Liver (tissue), 9 donors: Measurements from ENCODE around the gene USP49. TPM values are rescaled to one million over a fixed set of nuclear protein-coding genes. Genes with fewer than 3 reads are reported as not detected.

Source experiments
- DNase-seq: peaks from one replicate; pipeline ENCODE4 v3.0.0-alpha.2; 2017; ENCODE audit warnings: low spot score
- H3K27ac ChIP-seq, 2 donors: one replicate each; pipeline ENCODE4 v1.7.0; 2013; ENCODE audit warnings: inconsistent platforms in 2 of 2, low read length in 2 of 2, control low read depth in 1 of 2, low read depth in 1 of 2, mild to moderate bottlenecking in 1 of 2
- H3K27me3 ChIP-seq, 4 donors: one replicate each; pipeline versions ENCODE4 v1.6.1 to v1.7.0; 2013; ENCODE audit warnings: low read length in 3 of 4, inconsistent platforms in 1 of 4, mild to moderate bottlenecking in 1 of 4, moderate library complexity in 1 of 4; ENCODE audit not compliant: control insufficient read depth in 4 of 4, insufficient read depth in 4 of 4
- H3K36me3 ChIP-seq, 4 donors: one replicate each; pipeline versions ENCODE4 v1.6.1 to v1.7.0; 2013; ENCODE audit warnings: low read length in 3 of 4, mild to moderate bottlenecking in 3 of 4, low read depth in 1 of 4, moderate library complexity in 1 of 4; ENCODE audit not compliant: control insufficient read depth in 4 of 4, insufficient read depth in 3 of 4
- H3K4me1 ChIP-seq, 4 donors: one replicate each; pipeline versions ENCODE4 v1.6.1 to v1.7.0; 2013; ENCODE audit warnings: low read length in 3 of 4, mild to moderate bottlenecking in 3 of 4, moderate library complexity in 1 of 4; ENCODE audit not compliant: control insufficient read depth in 4 of 4, insufficient read depth in 4 of 4
- H3K4me3 ChIP-seq, 3 donors: one replicate each; pipeline versions ENCODE4 v1.6.1 to v1.7.0; 2013; ENCODE audit warnings: low read length in 3 of 3, control low read depth in 1 of 3, low read depth in 1 of 3, mild to moderate bottlenecking in 1 of 3
- H3K9ac ChIP-seq, 2 donors: one replicate each; pipeline ENCODE4 v1.7.0; 2013; ENCODE audit warnings: low read length in 2 of 2, mild to moderate bottlenecking in 2 of 2, moderate library complexity in 2 of 2, control low read depth in 1 of 2, low read depth in 1 of 2
- H3K9me3 ChIP-seq, 4 donors: one replicate each; pipeline versions ENCODE4 v1.6.1 to v1.7.0; 2013; ENCODE audit warnings: low read length in 3 of 4; ENCODE audit not compliant: control insufficient read depth in 4 of 4
- ATF3 ChIP-seq: IDR thresholded peaks from 2 replicates; pipeline ENCODE4 v1.6.1; 2016; ENCODE audit warnings: antibody characterized with exemption
- CTCF ChIP-seq: fragments of 150-350 bp; IDR thresholded peaks from 2 replicates; pipeline ENCODE4 v1.5.1; 2017; ENCODE audit warnings: improper control_type of control experiment, low read depth, low read length; ENCODE audit not compliant: missing input control
- EGR1 ChIP-seq, 2 donors: IDR thresholded peaks; 2 replicates each; pipeline ENCODE4 v1.6.1; 2016 to 2018; ENCODE audit warnings: antibody characterized with exemption in 2 of 2, low read depth in 2 of 2
- FOXA1 ChIP-seq: IDR thresholded peaks from 2 replicates; pipeline ENCODE4 v1.6.1; 2016; ENCODE audit warnings: antibody characterized with exemption
- FOXA2 ChIP-seq: IDR thresholded peaks from 2 replicates; pipeline ENCODE4 v1.6.1; 2016; ENCODE audit warnings: antibody characterized with exemption
- GABPA ChIP-seq, 2 donors: IDR thresholded peaks in 1 of 2; conservative IDR thresholded peaks in 1 of 2; 2 replicates each; pipeline ENCODE4 v1.6.1; 2016; ENCODE audit warnings: antibody characterized with exemption in 2 of 2, mild to moderate bottlenecking in 1 of 2, moderate library complexity in 1 of 2
- HNF4A ChIP-seq, 2 donors: conservative IDR thresholded peaks; 2 replicates each; pipeline ENCODE4 v1.6.1; 2016; ENCODE audit warnings: antibody characterized with exemption in 2 of 2, mild to moderate bottlenecking in 2 of 2
- HNF4G ChIP-seq: IDR thresholded peaks from 2 replicates; pipeline ENCODE4 v1.6.1; 2016; ENCODE audit warnings: antibody characterized with exemption
- JUND ChIP-seq, 2 donors: IDR thresholded peaks; 2 replicates each; pipeline ENCODE4 v1.6.1; 2016; ENCODE audit warnings: antibody characterized with exemption in 2 of 2
- MAX ChIP-seq: IDR thresholded peaks from 2 replicates; pipeline ENCODE4 v1.6.1; 2016; ENCODE audit warnings: antibody characterized with exemption
- NR2F2 ChIP-seq: IDR thresholded peaks from 2 replicates; pipeline ENCODE4 v1.6.1; 2016; ENCODE audit warnings: antibody characterized with exemption
- RAD21 ChIP-seq, 2 donors: IDR thresholded peaks; 2 replicates each; pipeline ENCODE4 v1.6.1; 2016; ENCODE audit warnings: antibody characterized with exemption in 2 of 2, mild to moderate bottlenecking in 2 of 2
- REST ChIP-seq: IDR thresholded peaks from 2 replicates; pipeline ENCODE4 v1.6.1; 2016; ENCODE audit warnings: antibody characterized with exemption, mild to moderate bottlenecking
- RXRA ChIP-seq, 2 donors: IDR thresholded peaks; 2 replicates each; pipeline ENCODE4 v1.6.1; 2017 to 2018; ENCODE audit warnings: antibody characterized with exemption in 2 of 2, mild to moderate bottlenecking in 1 of 2
- SP1 ChIP-seq: IDR thresholded peaks from 2 replicates; pipeline ENCODE4 v1.6.1; 2018; ENCODE audit warnings: antibody characterized with exemption, mild to moderate bottlenecking
- TAF1 ChIP-seq: conservative IDR thresholded peaks from 2 replicates; pipeline ENCODE4 v1.6.1; 2016; ENCODE audit warnings: antibody characterized with exemption, mild to moderate bottlenecking
- YY1 ChIP-seq: IDR thresholded peaks from 2 replicates; pipeline ENCODE4 v1.6.1; 2016; ENCODE audit warnings: antibody characterized with exemption, mild to moderate bottlenecking
- ZBTB33 ChIP-seq: IDR thresholded peaks from 2 replicates; pipeline ENCODE4 v1.6.1; 2016; ENCODE audit warnings: antibody characterized with exemption
- WGBS: extraction: QIAGEN DNeasy Blood & Tissue Kit; methylation state at CpG from one replicate; pipeline ENCODE4 v1.1.7; 2013; 5-methylcytosine and 5-hydroxymethylcytosine counted together
- polyA plus RNA-seq, 2 donors: library from polyadenylated mRNA; stranded (reverse) in 1 of 2; unstranded in 1 of 2; fragments of 200-250 nt in 1 of 2; fragments of >200 nt in 1 of 2; fragmentation: Nextera tagmentation in 1 of 2; extraction: Ambion mirVana in 1 of 2; gene quantifications; one replicate each; pipeline versions ENCODE4 v1.2.1 to v1.2.3, GENCODE V29; 2013 to 2015
- total RNA-seq, 2 donors: library from RNA; depleted of rRNA; stranded (reverse); fragments of >200 nt; gene quantifications; one replicate each; pipeline ENCODE4 v1.2.3, GENCODE V29; 2014
- donor health status: healthy.
- donor health status: healthy.
- donor health status: healthy.
- donor health status: healthy.
- donor health status: healthy.

The USP49 gene
- total and polyA plus RNA-seq, 4 donors: 0.33 to 3.4 (median 1.1) TPM

- Histone ChIP-seq H3K4me3 (no peak overlapping the region), H3K9me3 (no peaks in the 10 kb centered on the region), H3K9ac (no peak overlapping the region), H3K27me3 (no peaks in the 10 kb centered on the region), H3K27ac (no peak overlapping the region), H3K36me3 (no peaks in the 10 kb centered on the region), H3K4me1 (peaks cover 0 to 4% (median 0%) of the 10 kb centered on the region in 4 donors)
- DNase-seq: no peak
- 98% methylated on average over 3 of the region's 3 CpGs for WGBS
- TF ChIP-seq FOXA2 (no peak), ZBTB33 (no peak), HNF4G (no peak), TAF1 (no peak), NR2F2 (no peak), CTCF (no peak), YY1 (no peak), HNF4A (conservative IDR thresholded peaks at IDR 0.05) (no peak)
These were observed 44.3 kb downstream of the USP49 start for GRCh38 chr6:41850861-41851260.

GRCh38 chr6:41846666-41847237 lies 48.4 kb downstream of the USP49 start:
- Histone ChIP-seq H3K27ac (no peak overlapping the region), H3K4me3 (no peak overlapping the region), H3K4me1 (peaks cover 0 to 4% (median 0%) of the 10 kb centered on the region in 4 donors), H3K9ac (no peak overlapping the region), H3K9me3 (no peaks in the 10 kb centered on the region), H3K36me3 (no peaks in the 10 kb centered on the region), H3K27me3 (no peaks in the 10 kb centered on the region)
- DNase-seq: peak; percentile 65
- WGBS: 5% methylated on average over 1 of the region's 1 CpG
- TF ChIP-seq EGR1 (IDR thresholded peaks at IDR 0.05; ENCODE audit: low read depth in 2 of 2) (no peak), TAF1 (no peak), NR2F2 (peak; percentile 65), RXRA (IDR thresholded peaks at IDR 0.05) (no peak), SP1 (peak; percentile 23), HNF4A (conservative IDR thresholded peaks at IDR 0.05) (peak in 1 of 2 donors; percentile 17), FOXA1 (no peak), YY1 (no peak), HNF4G (no peak), ZBTB33 (no peak), CTCF (peak; percentile 85), FOXA2 (no peak), REST (no peak), RAD21 (IDR thresholded peaks at IDR 0.05) (peak; percentile 86 to 91), JUND (IDR thresholded peaks at IDR 0.05) (peak; percentile 52 to 65), GABPA (IDR thresholded peaks at IDR 0.05 in 1 of 2, conservative IDR thresholded peaks at IDR 0.05 in 1 of 2) (no peak), MAX (no peak), ATF3 (no peak)
